HTR-8/SVneo (cell line): ENCODE results near the gene TAS1R3.

Experiments
- DNase-seq: peaks from one replicate; pipeline ENCODE4 v3.0.0; 2011; ENCODE audit warnings: low spot score, mixed read lengths; ENCODE audit not compliant: insufficient read length
- FAIRE-seq: peaks from 2 replicates; lab custom pipeline; 2011; peaks lifted over from hg19 to GRCh38; lab: Jason Lieb, UNC

The TAS1R3 gene

DNA sequence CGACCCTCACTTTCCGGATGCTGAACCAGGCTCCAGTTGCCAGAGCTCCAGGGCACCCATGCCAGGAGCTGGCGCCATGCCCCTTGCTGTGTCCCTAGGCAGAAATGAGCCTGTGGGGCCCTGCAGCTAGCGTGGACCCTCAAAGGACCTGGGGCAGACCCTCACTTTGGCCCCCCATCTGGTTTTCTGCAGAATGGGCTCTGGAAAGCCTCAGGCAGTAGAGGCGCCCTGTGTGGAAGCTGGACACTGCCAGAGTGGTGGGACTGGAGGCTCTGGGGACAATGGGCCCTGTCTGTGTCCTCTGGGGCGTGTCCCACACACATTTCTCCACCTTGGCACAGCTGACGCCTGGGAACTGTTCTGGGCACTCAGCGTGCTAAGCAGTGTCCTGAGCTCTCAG lies 50.2 kb downstream of the TAS1R3 start:
- no peak for FAIRE-seq

More for the DNA sequence above, 50.2 kb downstream of the TAS1R3 start:
- no peak for DNase-seq
